Hepatocyte (in vitro differentiated cells): ENCODE results near the gene DNAH7.

ENCODE experiments used
- CTCF ChIP-seq: fragments of 200-600 bp; sonication (generic); IDR thresholded peaks from 2 replicates; pipeline ENCODE4 v1.5.1; 2016; ENCODE audit warnings: antibody characterized with exemption, mild to moderate bottlenecking; ENCODE audit not compliant: poor library complexity
- EZH2phosphoT487 ChIP-seq: fragments of 200-600 bp; sonication (generic); IDR thresholded peaks from one replicate; pipeline ENCODE4 v1.6.1; 2018; ENCODE audit warnings: antibody characterized with exemption, mild to moderate bottlenecking, low read depth, moderate library complexity; ENCODE audit not compliant: unreplicated experiment, severe bottlenecking

DNA sequence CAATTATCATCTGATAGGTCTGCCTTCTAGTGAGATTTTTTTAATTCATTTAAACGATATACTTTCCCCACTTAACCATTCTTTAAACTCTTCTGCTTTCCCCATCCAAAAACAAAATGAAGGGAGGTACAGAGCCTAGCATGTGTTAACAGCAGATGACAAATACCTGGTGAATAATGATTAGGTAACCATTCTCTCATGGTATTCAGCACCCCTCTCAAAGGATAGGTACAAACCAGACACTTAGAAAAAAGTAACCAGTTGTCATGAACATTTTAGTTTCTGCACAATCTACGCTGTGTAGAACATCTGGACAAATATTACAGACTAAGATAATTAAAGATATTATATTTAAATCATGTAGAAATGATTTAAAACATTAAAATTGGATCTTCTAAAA, 56.3 kb downstream of the DNAH7 start:
- TF ChIP-seq EZH2phosphoT487: no peak
- TF ChIP-seq CTCF: no peak
